H9 (cell line): Measurements from ENCODE around the gene ELMO2. TPM values are rescaled to one million over a fixed set of nuclear protein-coding genes. Genes with fewer than 3 reads are reported as not detected.
A peak's percentile ranks its signal among the peaks of the same experiment; 100 is the strongest.

Experiments used
- DNase-seq: peaks from one replicate; pipeline ENCODE4 v3.0.0-alpha.2; 2017
- H2AFZ ChIP-seq: one replicate; pipeline ENCODE4 v1.6.1; 2013; ENCODE audit warnings: mild to moderate bottlenecking, low read length, control low read depth, moderate library complexity
- H2AK5ac ChIP-seq: 2 replicates; pipeline ENCODE4 v1.6.1; 2013; ENCODE audit warnings: low read length, control low read depth, mixed read lengths; ENCODE audit not compliant: insufficient read length
- H2BK120ac ChIP-seq: one replicate; pipeline ENCODE4 v1.6.1; 2013; ENCODE audit warnings: low read depth, mild to moderate bottlenecking, low read length, control low read depth, inconsistent platforms; ENCODE audit not compliant: poor library complexity, severe bottlenecking
- H2BK12ac ChIP-seq: 2 replicates; pipeline ENCODE4 v1.6.1; 2013; ENCODE audit warnings: low read length, control low read depth, mixed read lengths, low read depth; ENCODE audit not compliant: insufficient read length
- H2BK15ac ChIP-seq: 2 replicates; pipeline ENCODE4 v1.6.1; 2013; ENCODE audit warnings: low read depth, low read length, control low read depth
- H2BK20ac ChIP-seq: one replicate; pipeline ENCODE4 v1.6.1; 2013; ENCODE audit warnings: low read depth, mild to moderate bottlenecking, low read length, control low read depth, inconsistent platforms; ENCODE audit not compliant: poor library complexity, severe bottlenecking
- H2BK5ac ChIP-seq: 2 replicates; pipeline ENCODE4 v1.6.1; 2013; ENCODE audit warnings: low read length, control low read depth, mixed read lengths; ENCODE audit not compliant: insufficient read length
- H3K14ac ChIP-seq: 2 replicates; pipeline ENCODE4 v1.6.1; 2013; ENCODE audit warnings: low read length, control low read depth; ENCODE audit not compliant: insufficient read depth
- H3K18ac ChIP-seq: 2 replicates; pipeline ENCODE4 v1.6.1; 2013; ENCODE audit warnings: low read depth, mild to moderate bottlenecking, mixed read lengths, low read length, control low read depth; ENCODE audit not compliant: insufficient read length
- H3K23ac ChIP-seq: 2 replicates; pipeline ENCODE4 v1.6.1; 2013; ENCODE audit warnings: low read length, control low read depth, mixed read lengths, low read depth; ENCODE audit not compliant: insufficient read length
- H3K23me2 ChIP-seq: 2 replicates; pipeline ENCODE4 v1.6.1; 2013; ENCODE audit warnings: low read depth, mild to moderate bottlenecking, mixed read lengths, low read length, control low read depth; ENCODE audit not compliant: insufficient read length, poor library complexity, severe bottlenecking
- H3K27ac ChIP-seq: 2 replicates; pipeline ENCODE4 v1.5.1; 2013; ENCODE audit warnings: low read length, control low read depth, mixed read lengths, low read depth; ENCODE audit not compliant: insufficient read length
- H3K27me3 ChIP-seq: 2 replicates; pipeline ENCODE4 v1.6.1; 2013; ENCODE audit warnings: low read length, control low read depth, inconsistent platforms; ENCODE audit not compliant: insufficient read depth
- H3K4ac ChIP-seq: 2 replicates; pipeline ENCODE4 v1.6.1; 2013; ENCODE audit warnings: low read depth, mild to moderate bottlenecking, control low read depth, inconsistent platforms, low read length, moderate library complexity
- H3K4me1 ChIP-seq: 2 replicates; pipeline ENCODE4 v1.6.1; 2013; ENCODE audit warnings: low read length, control low read depth, inconsistent platforms; ENCODE audit not compliant: insufficient read depth
- H3K4me2 ChIP-seq: 2 replicates; pipeline ENCODE4 v1.6.1; 2013; ENCODE audit warnings: low read length, control low read depth, mixed read lengths; ENCODE audit not compliant: insufficient read length, insufficient read depth
- H3K56ac ChIP-seq: 2 replicates; pipeline ENCODE4 v1.6.1; 2013; ENCODE audit warnings: low read depth, mild to moderate bottlenecking, mixed read lengths, low read length, control low read depth; ENCODE audit not compliant: insufficient read length
- H3K79me1 ChIP-seq: 2 replicates; pipeline ENCODE4 v1.6.1; 2013; ENCODE audit warnings: low read depth, mild to moderate bottlenecking, moderate library complexity, low read length, control low read depth, inconsistent platforms; ENCODE audit not compliant: insufficient read depth, poor library complexity, severe bottlenecking
- H3K79me2 ChIP-seq: 2 replicates; pipeline ENCODE4 v1.6.1; 2013; ENCODE audit warnings: low read length, control low read depth, inconsistent platforms; ENCODE audit not compliant: insufficient read depth
- H3K9ac ChIP-seq: 2 replicates; pipeline ENCODE4 v1.6.1; 2013; ENCODE audit warnings: low read length, control low read depth, mixed read lengths; ENCODE audit not compliant: insufficient read length; ENCODE audit errors: extremely low read depth
- H3K9me3 ChIP-seq: one replicate; pipeline ENCODE4 v1.6.1; 2013; ENCODE audit warnings: low read depth, low read length, inconsistent platforms; ENCODE audit not compliant: control insufficient read depth
- H3T11ph ChIP-seq: one replicate; pipeline ENCODE4 v1.6.1; 2013; ENCODE audit warnings: mild to moderate bottlenecking, low read length, control low read depth, inconsistent platforms
- H4K20me1 ChIP-seq: one replicate; pipeline ENCODE4 v1.6.1; 2013; ENCODE audit not compliant: control insufficient read depth, insufficient read length, insufficient read depth
- H4K5ac ChIP-seq: 2 replicates; pipeline ENCODE4 v1.6.1; 2013; ENCODE audit warnings: low read depth, mild to moderate bottlenecking, mixed read lengths, low read length, control low read depth; ENCODE audit not compliant: insufficient read length
- H4K8ac ChIP-seq: replicated peaks from 2 replicates; pipeline ENCODE4 v1.6.1; 2013; ENCODE audit warnings: low read length, control low read depth, mixed read lengths, low read depth; ENCODE audit not compliant: insufficient read length
- H4K91ac ChIP-seq: 2 replicates; pipeline ENCODE4 v1.6.1; 2013; ENCODE audit warnings: low read depth, mild to moderate bottlenecking, moderate library complexity, mixed read lengths, low read length, control low read depth; ENCODE audit not compliant: insufficient read length
- H3K27ac Mint-ChIP-seq, 3 experiments: 2 replicates in 2 of 3; 3 replicates in 1 of 3; pipeline ENCODE4 v1.8.0; 2020 to 2021; ENCODE audit warnings: mixed read lengths in 3 of 3, mild to moderate bottlenecking in 1 of 3, moderate library complexity in 1 of 3
- H3K27me3 Mint-ChIP-seq: 2 replicates; pipeline ENCODE4 v1.8.0; 2021; ENCODE audit warnings: low read depth, mild to moderate bottlenecking, moderate library complexity, mixed read lengths
- H3K36me3 Mint-ChIP-seq, 3 experiments: 2 replicates in 2 of 3; 3 replicates in 1 of 3; pipeline ENCODE4 v1.8.0; 2020 to 2021; ENCODE audit warnings: low read depth in 3 of 3, mixed read lengths in 3 of 3; ENCODE audit not compliant: insufficient read depth in 1 of 3
- H3K4me1 Mint-ChIP-seq, 2 experiments: 2 replicates each; pipeline ENCODE4 v1.8.0; 2020; ENCODE audit warnings: mixed read lengths in 2 of 2
- H3K4me3 Mint-ChIP-seq, 2 experiments: 2 replicates in 1 of 2; 3 replicates in 1 of 2; pipeline ENCODE4 v1.8.0; 2020 to 2021; ENCODE audit warnings: mild to moderate bottlenecking in 2 of 2, mixed read lengths in 2 of 2, moderate library complexity in 1 of 2
- H3K9me3 Mint-ChIP-seq, 2 experiments: 2 replicates in 1 of 2; 3 replicates in 1 of 2; pipeline ENCODE4 v1.8.0; 2020; ENCODE audit warnings: mild to moderate bottlenecking in 2 of 2, mixed read lengths in 2 of 2, moderate library complexity in 1 of 2
- CTCF ChIP-seq: fragments of 200-600 bp; sonication (generic); conservative IDR thresholded peaks from 3 replicates; pipeline ENCODE4 v1.8.0; 2021; ENCODE audit warnings: antibody characterized with exemption, mild to moderate bottlenecking
- WGBS: extraction: QIAGEN DNeasy Blood & Tissue Kit; methylation state at CpG from one replicate; pipeline ENCODE4 v1.1.7; 2013; ENCODE audit warnings: missing lambda C conversion rate, low lambda C conversion rate, mixed read lengths; ENCODE audit not compliant: insufficient read length; ENCODE audit errors: extremely low coverage; 5-methylcytosine and 5-hydroxymethylcytosine counted together
- total RNA-seq: library from RNA; stranded (reverse); gene quantifications from 2 replicates; pipeline ENCODE4 v1.2.1, GENCODE V29; 2021

Gene ELMO2
- total RNA-seq, 1 experiment from 2014 or later, result 32.5 TPM

DNA sequence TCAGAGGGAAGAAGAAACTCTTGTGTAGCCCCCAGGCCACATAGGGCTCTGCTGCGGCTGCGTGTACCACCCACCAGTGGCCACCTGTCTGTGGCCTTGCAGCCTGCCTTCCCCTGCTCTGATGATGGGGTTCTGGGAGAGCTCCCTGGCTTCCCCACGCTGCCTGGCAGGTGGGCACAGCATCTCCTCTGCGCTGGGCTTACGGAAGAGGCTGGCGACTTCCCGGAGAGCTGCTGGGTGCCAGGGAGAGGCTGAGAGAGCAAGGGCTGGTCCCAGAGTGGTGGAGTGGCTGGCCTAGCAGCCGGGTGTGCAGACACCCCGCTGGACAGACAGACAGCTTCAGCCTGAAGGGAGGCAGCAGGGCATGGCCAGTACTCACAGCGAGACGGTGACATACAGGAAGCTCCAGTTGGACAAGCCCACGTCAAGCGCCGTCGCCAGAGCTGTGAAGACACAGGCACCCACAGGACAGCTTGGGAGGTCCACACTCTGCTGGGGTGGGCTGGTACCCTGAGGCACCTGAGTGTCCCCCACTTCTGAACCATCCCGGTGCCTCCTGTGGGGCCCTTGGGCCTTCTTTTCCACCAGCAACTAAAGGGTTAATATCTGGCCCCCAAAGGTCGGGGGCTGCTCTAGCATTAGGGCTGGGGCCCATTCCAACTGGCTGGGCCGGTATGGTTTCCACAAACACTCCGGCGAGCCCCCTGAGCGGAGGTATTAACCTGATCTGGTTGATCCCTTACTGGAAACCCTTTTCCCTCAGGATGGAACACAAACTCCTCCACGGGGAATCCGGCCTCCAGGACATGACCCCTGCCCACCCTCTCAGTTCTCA, 50.0 kb downstream of the ELMO2 start:
- Histone ChIP-seq H3K9ac (no peak overlapping the region), H3K18ac (no peak overlapping the region), H3T11ph (no peak overlapping the region), H3K27me3 (no peaks in the 10 kb centered on the region), H4K91ac (no peak overlapping the region), H2BK12ac (no peak overlapping the region), H2BK5ac (no peak overlapping the region), H2BK20ac (no peak overlapping the region), H3K9me3 (no peaks in the 10 kb centered on the region), H3K79me2 (no peaks in the 10 kb centered on the region), H4K20me1 (no peaks in the 10 kb centered on the region), H3K4me2 (no peak overlapping the region), H3K23me2 (no peaks in the 10 kb centered on the region), H2BK120ac (no peak overlapping the region), H4K8ac (no peak overlapping the region), H3K27ac (no peak overlapping the region), H3K4ac (no peak overlapping the region), H4K5ac (no peak overlapping the region), H3K56ac (no peak overlapping the region), H2AK5ac (no peak overlapping the region), H3K23ac (no peak overlapping the region), H3K4me1 (no peaks in the 10 kb centered on the region), H3K14ac (no peak overlapping the region), H2BK15ac (no peak overlapping the region), H2AFZ (no peak overlapping the region), H3K79me1 (no peaks in the 10 kb centered on the region)
- TF ChIP-seq CTCF, result no peak
- no CpG with 5 or more reads among the region's 23 CpGs for WGBS
- Mint-ChIP-seq H3K27me3 (no peaks in the 10 kb centered on the region), H3K27ac (peak overlapping the region in 1 of 3 experiments; percentile 81; a peak in 2 of 7 replicates), H3K4me3 (no peak overlapping the region), H3K4me1 (peaks cover 1 to 5% of the 10 kb centered on the region in 2 experiments), H3K36me3 (peaks cover 8 to 49% (median 39%) of the 10 kb centered on the region in 3 experiments; a peak in 6 of 7 replicates), H3K9me3 (no peaks in the 10 kb centered on the region)
- no peak for DNase-seq
